22Rv1 (cell line): ENCODE measurements around the gene UBASH3A.

Experiments
- ZFX ChIP-seq: fragments of 450-650 bp; IDR thresholded peaks from 2 replicates; pipeline ENCODE4 v1.6.1; 2017; ENCODE audit warnings: antibody characterized with exemption, borderline replicate concordance
- TF ChIP-seq, protein P1 (sequence below): fragments of 450-650 bp; IDR thresholded peaks from 2 replicates; pipeline ENCODE4 v1.5.1; 2017; ENCODE audit warnings: mild to moderate bottlenecking

DNA sequence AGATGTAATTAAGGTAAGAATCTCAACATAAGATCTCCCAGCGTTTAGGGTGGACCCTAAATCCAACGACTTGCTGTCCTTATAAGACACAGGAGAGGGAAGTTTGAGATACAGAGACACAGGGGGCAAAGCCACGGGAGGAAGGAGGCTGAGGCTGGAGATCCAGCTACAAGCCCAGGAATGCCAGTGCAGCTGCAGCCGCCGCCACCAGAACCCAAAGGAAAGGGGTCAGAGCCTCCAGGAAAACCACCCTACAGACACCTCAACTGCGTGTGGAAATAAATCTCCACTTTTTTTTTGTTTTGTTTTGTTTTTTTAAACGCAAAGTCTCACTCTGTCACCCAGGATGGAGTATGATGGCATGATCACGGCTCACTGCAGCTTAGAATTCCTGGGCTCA is 25.3 kb upstream of the UBASH3A start:
- TF ChIP-seq, protein P1, sequence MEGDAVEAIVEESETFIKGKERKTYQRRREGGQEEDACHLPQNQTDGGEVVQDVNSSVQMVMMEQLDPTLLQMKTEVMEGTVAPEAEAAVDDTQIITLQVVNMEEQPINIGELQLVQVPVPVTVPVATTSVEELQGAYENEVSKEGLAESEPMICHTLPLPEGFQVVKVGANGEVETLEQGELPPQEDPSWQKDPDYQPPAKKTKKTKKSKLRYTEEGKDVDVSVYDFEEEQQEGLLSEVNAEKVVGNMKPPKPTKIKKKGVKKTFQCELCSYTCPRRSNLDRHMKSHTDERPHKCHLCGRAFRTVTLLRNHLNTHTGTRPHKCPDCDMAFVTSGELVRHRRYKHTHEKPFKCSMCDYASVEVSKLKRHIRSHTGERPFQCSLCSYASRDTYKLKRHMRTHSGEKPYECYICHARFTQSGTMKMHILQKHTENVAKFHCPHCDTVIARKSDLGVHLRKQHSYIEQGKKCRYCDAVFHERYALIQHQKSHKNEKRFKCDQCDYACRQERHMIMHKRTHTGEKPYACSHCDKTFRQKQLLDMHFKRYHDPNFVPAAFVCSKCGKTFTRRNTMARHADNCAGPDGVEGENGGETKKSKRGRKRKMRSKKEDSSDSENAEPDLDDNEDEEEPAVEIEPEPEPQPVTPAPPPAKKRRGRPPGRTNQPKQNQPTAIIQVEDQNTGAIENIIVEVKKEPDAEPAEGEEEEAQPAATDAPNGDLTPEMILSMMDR, result no peak
- TF ChIP-seq ZFX, result no peak
